Tibial artery (tissue), 4 donors: ENCODE results near the gene PDLIM4.
A peak's percentile ranks its signal among the peaks of the same experiment; 100 is the strongest.

Experiments
- DNase-seq, 2 donors: peaks; one replicate each; pipeline ENCODE4 v3.0.0-alpha.2; 2019
- H3K27ac ChIP-seq, 2 donors: fragments of 200-600 bp; sonication (generic) in 1 of 2; 1 replicate in 1 of 2; 2 replicates in 1 of 2; pipeline ENCODE4 v1.5.1; 2018 to 2019; ENCODE audit warnings: mild to moderate bottlenecking in 1 of 2
- H3K27me3 ChIP-seq, 2 donors: fragments of 200-600 bp; sonication (generic) in 1 of 2; one replicate each; pipeline versions ENCODE4 v1.5.1 to v1.6.0; 2016 to 2019
- H3K36me3 ChIP-seq, 3 donors: fragments of 200-600 bp; sonication (generic) in 2 of 3; one replicate each; pipeline ENCODE4 v1.5.1; 2016 to 2019; ENCODE audit warnings: mild to moderate bottlenecking in 2 of 3
- H3K4me1 ChIP-seq, 4 donors: fragments of 200-600 bp; sonication (generic) in 2 of 4; 1 replicate in 3 of 4; 2 replicates in 1 of 4; pipeline ENCODE4 v1.5.1; 2016 to 2019
- H3K4me3 ChIP-seq, 2 donors: fragments of 200-600 bp; sonication (generic) in 1 of 2; 1 replicate in 1 of 2; 2 replicates in 1 of 2; pipeline ENCODE4 v1.5.1; 2018 to 2019; ENCODE audit warnings: mild to moderate bottlenecking in 2 of 2
- H3K9me3 ChIP-seq, 3 donors: fragments of 200-600 bp; sonication (generic) in 1 of 3; one replicate each; pipeline ENCODE4 v1.5.1; 2016 to 2019
- CTCF ChIP-seq, 2 experiments: fragments of 200-600 bp in 1 of 2; fragments of 450-650 bp in 1 of 2; IDR thresholded peaks; one replicate each; pipeline ENCODE4 v1.5.1; 2017 to 2019; ENCODE audit warnings: antibody characterized with exemption in 2 of 2, mild to moderate bottlenecking in 1 of 2, moderate library complexity in 1 of 2
- intact Hi-C: fragments of 100-400 bp; cut with DNase I; formaldehyde crosslinking; loops from one replicate; pipeline ENCODE4 v1.15.0; 2023; ENCODE audit warnings: low total_unique reads

The PDLIM4 gene

GRCh38 chr5:132295505-132296411 lies 38.3 kb downstream of the PDLIM4 start:
- no peak for TF ChIP-seq CTCF (IDR thresholded peaks at IDR 0.05)
- H3K27me3 ChIP-seq: no peaks in the 10 kb centered on the region
- intact Hi-C loops: no loop called here
- H3K36me3 ChIP-seq: no peaks in the 10 kb centered on the region
- H3K27ac ChIP-seq: peak overlapping the region in 1 of 2 donors; percentile 96
- DNase-seq: no peak
- H3K4me1 ChIP-seq: peaks cover 0 to 22% (median 17%) of the 10 kb centered on the region in 4 donors
- no peaks in the 10 kb centered on the region for H3K9me3 ChIP-seq
- H3K4me3 ChIP-seq: peak overlapping the region in 1 of 2 donors; percentile 65

GRCh38 chr5:132296412-132297016 lies 39.0 kb downstream of the PDLIM4 start:
- TF ChIP-seq CTCF (IDR thresholded peaks at IDR 0.05): no peak
- no peak for DNase-seq
- Histone ChIP-seq H3K4me3 (no peak overlapping the region), H3K9me3 (no peaks in the 10 kb centered on the region), H3K36me3 (no peaks in the 10 kb centered on the region), H3K27me3 (no peaks in the 10 kb centered on the region), H3K4me1 (peaks cover 0 to 24% (median 19%) of the 10 kb centered on the region in 4 donors), H3K27ac (no peak overlapping the region)
- intact Hi-C loops: no loop called here

- H3K27ac ChIP-seq: no peak overlapping the region
- no peak for DNase-seq
- H3K4me3 ChIP-seq: no peak overlapping the region
- H3K9me3 ChIP-seq: no peaks in the 10 kb centered on the region
- H3K36me3 ChIP-seq: no peaks in the 10 kb centered on the region
- no peak for TF ChIP-seq CTCF (IDR thresholded peaks at IDR 0.05)
- intact Hi-C loops: no loop called here
- peaks cover 0 to 27% (median 19%) of the 10 kb centered on the region in 4 donors for H3K4me1 ChIP-seq
- no peaks in the 10 kb centered on the region for H3K27me3 ChIP-seq
Observed at GRCh38 chr5:132297211-132297940, 39.9 kb downstream of the PDLIM4 start.

- no peaks in the 10 kb centered on the region for H3K27me3 ChIP-seq
- H3K9me3 ChIP-seq: no peaks in the 10 kb centered on the region
- no peak for DNase-seq
- intact Hi-C loops: no loop called here
- peaks cover 0 to 18% (median 11%) of the 10 kb centered on the region in 4 donors for H3K4me1 ChIP-seq
- no peak overlapping the region for H3K4me3 ChIP-seq
- no peak for TF ChIP-seq CTCF (IDR thresholded peaks at IDR 0.05)
- H3K27ac ChIP-seq: no peak overlapping the region
- H3K36me3 ChIP-seq: no peaks in the 10 kb centered on the region
Observed at GRCh38 chr5:132298298-132299212, 41.1 kb downstream of the PDLIM4 start.

GRCh38 chr5:132299917-132300316 lies 42.4 kb downstream of the PDLIM4 start:
- H3K27me3 ChIP-seq: no peaks in the 10 kb centered on the region
- no peak overlapping the region for H3K27ac ChIP-seq
- peaks cover 0 to 18% (median 7%) of the 10 kb centered on the region in 4 donors for H3K4me1 ChIP-seq
- H3K4me3 ChIP-seq: no peak overlapping the region
- intact Hi-C loops: loop anchor here (10.0 kb wide), 1 partner anchor 55 kb away; no protein-coding TSS in a partner anchor
- no peak for TF ChIP-seq CTCF (IDR thresholded peaks at IDR 0.05)
- no peaks in the 10 kb centered on the region for H3K9me3 ChIP-seq
- no peak for DNase-seq
- H3K36me3 ChIP-seq: no peaks in the 10 kb centered on the region
